IPS-18c (cell line): ENCODE measurements around the gene CCDC171.

Experiments used
- H3K4me3 ChIP-seq: 2 replicates; pipeline ENCODE4 v1.7.0; 2013; ENCODE audit warnings: low read depth, mild to moderate bottlenecking, low read length, moderate library complexity; ENCODE audit not compliant: insufficient read depth
- H3K9me3 ChIP-seq: one replicate; pipeline ENCODE4 v1.6.1; 2013; ENCODE audit warnings: mild to moderate bottlenecking, low read length, moderate library complexity; ENCODE audit not compliant: control insufficient read depth, insufficient read depth

CCDC171 gene

GRCh38 chr9:15718423-15718822 is 165.6 kb downstream of the CCDC171 start:
- H3K9me3 ChIP-seq = no peaks in the 10 kb centered on the region
- no peak overlapping the region for H3K4me3 ChIP-seq

- no peaks in the 10 kb centered on the region for H3K9me3 ChIP-seq
- H3K4me3 ChIP-seq = no peak overlapping the region
These were observed 168.0 kb downstream of the CCDC171 start for GRCh38 chr9:15720861-15721260.

- no peak overlapping the region for H3K4me3 ChIP-seq
- H3K9me3 ChIP-seq = no peaks in the 10 kb centered on the region
These were observed 170.0 kb downstream of the CCDC171 start for GRCh38 chr9:15722888-15723287.

- no peak overlapping the region for H3K4me3 ChIP-seq
- no peaks in the 10 kb centered on the region for H3K9me3 ChIP-seq
These were observed 171.2 kb downstream of the CCDC171 start for GRCh38 chr9:15724016-15724415.

GRCh38 chr9:15724612-15725011 is 171.8 kb downstream of the CCDC171 start:
- H3K9me3 ChIP-seq = no peaks in the 10 kb centered on the region
- no peak overlapping the region for H3K4me3 ChIP-seq

GRCh38 chr9:15725953-15726352 is 173.1 kb downstream of the CCDC171 start:
- Histone ChIP-seq H3K9me3 (no peaks in the 10 kb centered on the region), H3K4me3 (no peak overlapping the region)

- Histone ChIP-seq H3K9me3 (no peaks in the 10 kb centered on the region), H3K4me3 (no peak overlapping the region)
These were observed 176.7 kb downstream of the CCDC171 start for GRCh38 chr9:15729507-15729906.

- no peaks in the 10 kb centered on the region for H3K9me3 ChIP-seq
- H3K4me3 ChIP-seq = no peak overlapping the region
These were observed 182.4 kb downstream of the CCDC171 start for GRCh38 chr9:15735083-15735857.

GRCh38 chr9:15736569-15736968 is 183.7 kb downstream of the CCDC171 start:
- H3K4me3 ChIP-seq = no peak overlapping the region
- no peaks in the 10 kb centered on the region for H3K9me3 ChIP-seq

GRCh38 chr9:15738011-15738410 is 185.2 kb downstream of the CCDC171 start:
- H3K9me3 ChIP-seq = no peaks in the 10 kb centered on the region
- H3K4me3 ChIP-seq = no peak overlapping the region

GRCh38 chr9:15741015-15741414 is 188.2 kb downstream of the CCDC171 start:
- H3K9me3 ChIP-seq = no peaks in the 10 kb centered on the region
- no peak overlapping the region for H3K4me3 ChIP-seq

GRCh38 chr9:15743512-15743911 is 190.7 kb downstream of the CCDC171 start:
- no peak overlapping the region for H3K4me3 ChIP-seq
- H3K9me3 ChIP-seq = no peaks in the 10 kb centered on the region

GRCh38 chr9:15744196-15744595 is 191.4 kb downstream of the CCDC171 start:
- H3K9me3 ChIP-seq = no peaks in the 10 kb centered on the region
- H3K4me3 ChIP-seq = no peak overlapping the region

GRCh38 chr9:15746905-15747304 is 194.1 kb downstream of the CCDC171 start:
- H3K9me3 ChIP-seq = no peaks in the 10 kb centered on the region

GRCh38 chr9:15755660-15756059 is 202.8 kb downstream of the CCDC171 start:
- Histone ChIP-seq H3K9me3 (no peaks in the 10 kb centered on the region), H3K4me3 (no peak overlapping the region)

More at GRCh38 chr9:15746905-15747304, 194.1 kb downstream of the CCDC171 start:
- H3K4me3 ChIP-seq = no peak overlapping the region

GRCh38 chr9:15761551-15761950 is 208.7 kb downstream of the CCDC171 start:
- Histone ChIP-seq H3K4me3 (no peak overlapping the region), H3K9me3 (no peaks in the 10 kb centered on the region)

- Histone ChIP-seq H3K4me3 (no peak overlapping the region), H3K9me3 (no peaks in the 10 kb centered on the region)
These were observed 210.5 kb downstream of the CCDC171 start for GRCh38 chr9:15763371-15763770.

- H3K4me3 ChIP-seq = no peak overlapping the region
- no peaks in the 10 kb centered on the region for H3K9me3 ChIP-seq
These were observed 211.3 kb downstream of the CCDC171 start for GRCh38 chr9:15764131-15764530.

GRCh38 chr9:15769547-15769946 is 216.7 kb downstream of the CCDC171 start:
- no peaks in the 10 kb centered on the region for H3K9me3 ChIP-seq
- no peak overlapping the region for H3K4me3 ChIP-seq
